HL-60/S4 treated with phorbol 12-myristate 13-acetate at 8.2 ng/mL for 4 days and 3 days (cell line): ENCODE results near the gene FAS.

Experiments used
- in situ Hi-C: fragments of 300-500 bp; cut with MboI; formaldehyde crosslinking; loops from 2 replicates; pipeline ENCODE4 v1.15.0; 2022; ENCODE audit warnings: low sequenced_read_pairs

The FAS gene

GRCh38 chr10:88990384-88991160, at the start of gene FAS:
Gene FAS (plus strand): TSS chr10:88990798. CDS start chr10:88990877, 79 bp downstream.
- in situ Hi-C loops = no loop called here

GRCh38 chr10:88941026-88941425, 49.6 kb upstream of the FAS start:
- in situ Hi-C loops = loop anchor here (25.0 kb wide), 1 partner anchor 271 kb away; the partner anchor contains the start of gene CH25H

GRCh38 chr10:88943778-88944177, 46.8 kb upstream of the FAS start:
- in situ Hi-C loops = loop anchor here (25.0 kb wide), 1 partner anchor 269 kb away; the partner anchor contains the start of gene CH25H

GRCh38 chr10:88944813-88945212, 45.8 kb upstream of the FAS start:
- in situ Hi-C loops = loop anchor here (25.0 kb wide), 1 partner anchor 267 kb away; the partner anchor contains the start of gene CH25H

GRCh38 chr10:88946200-88946599, 44.4 kb upstream of the FAS start:
- in situ Hi-C loops = loop anchor here (25.0 kb wide), 1 partner anchor 266 kb away; the partner anchor contains the start of gene CH25H

GRCh38 chr10:88946965-88947590, 43.5 kb upstream of the FAS start:
- in situ Hi-C loops = loop anchor here (25.0 kb wide), 1 partner anchor 265 kb away; the partner anchor contains the start of gene CH25H

GRCh38 chr10:88949051-88949450, 41.5 kb upstream of the FAS start:
- in situ Hi-C loops = loop anchor here (25.0 kb wide), 1 partner anchor 263 kb away; the partner anchor contains the start of gene CH25H

GRCh38 chr10:88949912-88950837, 40.4 kb upstream of the FAS start:
- in situ Hi-C loops = loop anchor here (25.0 kb wide), 1 partner anchor 262 kb away; the partner anchor contains the start of gene CH25H

- in situ Hi-C loops = no loop called here
Observed at GRCh38 chr10:88952647-88953111, 37.9 kb upstream of the FAS start, which contains the start of gene ACTA2. Gene ACTA2 (minus strand): TSS chr10:88952773. CDS start chr10:88948930, 3,843 bp downstream.

GRCh38 chr10:88953662-88954061, 36.9 kb upstream of the FAS start:
- in situ Hi-C loops = no loop called here

GRCh38 chr10:88954458-88955083, 36.0 kb upstream of the FAS start:
- in situ Hi-C loops = no loop called here

- in situ Hi-C loops = no loop called here
Observed at GRCh38 chr10:88957381-88957780, 33.2 kb upstream of the FAS start.

- in situ Hi-C loops = no loop called here
Observed at GRCh38 chr10:88958721-88959120, 31.9 kb upstream of the FAS start.

- in situ Hi-C loops = no loop called here
Observed at GRCh38 chr10:88960802-88961201, 29.8 kb upstream of the FAS start.

- in situ Hi-C loops = no loop called here
Observed at GRCh38 chr10:88961266-88961665, 29.3 kb upstream of the FAS start.

GRCh38 chr10:88962336-88962735, 28.3 kb upstream of the FAS start:
- in situ Hi-C loops = no loop called here

- in situ Hi-C loops = no loop called here
Observed at GRCh38 chr10:88963318-88963717, 27.3 kb upstream of the FAS start.

- in situ Hi-C loops = no loop called here
Observed at GRCh38 chr10:88964360-88964759, 26.2 kb upstream of the FAS start.

GRCh38 chr10:88964869-88965415, 25.7 kb upstream of the FAS start:
- in situ Hi-C loops = no loop called here

GRCh38 chr10:88966797-88967196, 23.8 kb upstream of the FAS start:
- in situ Hi-C loops = no loop called here
